Transverse colon (tissue), 4 donors: Measurements from ENCODE around the gene DRD2.

Experiments
- EP300 ChIP-seq: sonication (generic); formaldehyde crosslinking; IDR thresholded peaks from one replicate; pipeline ENCODE4 v1.6.1; 2017; ENCODE audit warnings: antibody characterized with exemption, low read depth
- POLR2AphosphoS5 ChIP-seq, 3 donors: sonication (generic); formaldehyde crosslinking; IDR thresholded peaks; one replicate each; pipeline ENCODE4 v1.6.1; 2016; ENCODE audit warnings: antibody characterized with exemption in 3 of 3
- TF ChIP-seq, protein P1 (sequence below), 5 experiments: fragments of 200-600 bp in 3 of 5; fragments of 450-650 bp in 2 of 5; sonication (generic) in 3 of 5; IDR thresholded peaks; 1 replicate in 2 of 5; 2 replicates in 3 of 5; pipeline ENCODE4 v1.5.1; 2016 to 2017; ENCODE audit warnings: antibody characterized with exemption in 5 of 5, inconsistent platforms in 3 of 5, mild to moderate bottlenecking in 2 of 5, moderate library complexity in 1 of 5

DNA sequence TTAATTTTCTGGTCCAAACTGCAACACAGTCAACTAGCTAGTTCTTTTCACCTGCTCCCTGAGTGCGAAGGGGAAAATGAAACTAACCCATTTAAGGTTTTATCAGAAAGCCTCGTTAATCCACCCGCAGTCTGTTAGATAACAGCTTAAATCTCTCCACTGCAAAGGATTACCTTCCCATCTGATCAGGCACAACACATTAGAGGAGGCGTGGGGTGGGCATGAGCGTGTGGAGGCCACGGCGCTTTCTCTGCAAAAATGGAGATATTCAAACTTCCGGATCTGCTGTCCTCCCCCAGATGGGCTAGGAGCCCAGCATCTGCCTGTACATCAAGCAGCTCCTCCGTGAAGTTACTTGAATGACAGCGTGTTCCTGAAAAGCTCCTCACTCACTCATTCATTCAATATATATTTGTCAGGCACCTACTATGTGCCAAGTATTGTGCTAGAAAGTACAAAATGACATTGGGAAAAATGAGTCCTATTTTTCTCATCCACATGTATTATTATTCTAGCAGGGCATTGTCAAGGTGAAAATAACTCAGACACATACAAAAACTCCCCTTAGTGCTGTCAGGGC is 101.1 kb downstream of the DRD2 start:
- no peak for TF ChIP-seq POLR2AphosphoS5 (IDR thresholded peaks at IDR 0.05)
- TF ChIP-seq, protein P1, sequence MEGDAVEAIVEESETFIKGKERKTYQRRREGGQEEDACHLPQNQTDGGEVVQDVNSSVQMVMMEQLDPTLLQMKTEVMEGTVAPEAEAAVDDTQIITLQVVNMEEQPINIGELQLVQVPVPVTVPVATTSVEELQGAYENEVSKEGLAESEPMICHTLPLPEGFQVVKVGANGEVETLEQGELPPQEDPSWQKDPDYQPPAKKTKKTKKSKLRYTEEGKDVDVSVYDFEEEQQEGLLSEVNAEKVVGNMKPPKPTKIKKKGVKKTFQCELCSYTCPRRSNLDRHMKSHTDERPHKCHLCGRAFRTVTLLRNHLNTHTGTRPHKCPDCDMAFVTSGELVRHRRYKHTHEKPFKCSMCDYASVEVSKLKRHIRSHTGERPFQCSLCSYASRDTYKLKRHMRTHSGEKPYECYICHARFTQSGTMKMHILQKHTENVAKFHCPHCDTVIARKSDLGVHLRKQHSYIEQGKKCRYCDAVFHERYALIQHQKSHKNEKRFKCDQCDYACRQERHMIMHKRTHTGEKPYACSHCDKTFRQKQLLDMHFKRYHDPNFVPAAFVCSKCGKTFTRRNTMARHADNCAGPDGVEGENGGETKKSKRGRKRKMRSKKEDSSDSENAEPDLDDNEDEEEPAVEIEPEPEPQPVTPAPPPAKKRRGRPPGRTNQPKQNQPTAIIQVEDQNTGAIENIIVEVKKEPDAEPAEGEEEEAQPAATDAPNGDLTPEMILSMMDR (IDR thresholded peaks at IDR 0.05): no peak
- TF ChIP-seq EP300: no peak
